IMR-90 (cell line): ENCODE data around the gene GRAMD1B. TPM values are rescaled to one million over a fixed set of nuclear protein-coding genes. Genes with fewer than 3 reads are reported as not detected.

Experiments
- ATAC-seq: fragments of 200-7000 bp; cut with Tn5 transposase; 2 replicates; pipeline ENCODE4 v1.9.1; 2020; ENCODE audit warnings: low read depth, mild to moderate bottlenecking, moderate library complexity
- BruUV-seq: library from RNA; stranded (reverse); fragments of 400-500 nt; replicated peaks from 2 replicates; lab custom pipeline; 2021; lab: Mats Ljungman, UMichigan
- CTCF ChIA-PET: fragments of 300-600 bp; formaldehyde crosslinking; extraction: SDS; loops from one replicate; lab custom pipeline; 2021; ENCODE audit warnings: antibody characterized with exemption; lab: Yijun Ruan, JAX
- POLR2A ChIA-PET: fragments of 300-600 bp; sonication (Branson Sonifier 250); formaldehyde crosslinking; loops from one replicate; lab custom pipeline; 2022; ENCODE audit warnings: antibody characterized with exemption; ENCODE audit not compliant: unreplicated experiment; lab: Charles Lee
- DNase-seq: peaks from one replicate; pipeline ENCODE4 v3.0.0; 2013
- H2AFZ ChIP-seq: replicated peaks from 2 replicates; pipeline ENCODE3; 2013; ENCODE audit warnings: low read length, mild to moderate bottlenecking; ENCODE audit not compliant: poor library complexity
- H2AK5ac ChIP-seq: 2 replicates; pipeline ENCODE4 v1.6.1; 2013; ENCODE audit warnings: low read depth, low read length, inconsistent platforms
- H2AK9ac ChIP-seq: replicated peaks from 2 replicates; pipeline ENCODE3; 2013; ENCODE audit warnings: mild to moderate bottlenecking, low read depth, low read length, moderate library complexity; ENCODE audit not compliant: poor library complexity
- H2BK120ac ChIP-seq: 2 replicates; pipeline ENCODE4 v1.6.1; 2013; ENCODE audit warnings: low read depth, low read length, inconsistent platforms
- H2BK15ac ChIP-seq: 3 replicates; pipeline ENCODE4 v1.6.1; 2013; ENCODE audit warnings: low read depth, low read length, inconsistent platforms
- H2BK20ac ChIP-seq: 2 replicates; pipeline ENCODE4 v1.6.1; 2013; ENCODE audit warnings: low read depth, mild to moderate bottlenecking, inconsistent platforms, low read length, moderate library complexity
- H2BK5ac ChIP-seq: 2 replicates; pipeline ENCODE4 v1.6.1; 2013; ENCODE audit warnings: mild to moderate bottlenecking, low read depth, low read length, inconsistent platforms; ENCODE audit not compliant: poor library complexity, severe bottlenecking
- H3K14ac ChIP-seq: replicated peaks from 2 replicates; pipeline ENCODE4 v1.6.1; 2013; ENCODE audit warnings: low read depth, low read length, inconsistent platforms
- H3K18ac ChIP-seq: 2 replicates; pipeline ENCODE4 v1.6.1; 2013; ENCODE audit warnings: low read depth, low read length, control low read depth
- H3K23ac ChIP-seq: 2 replicates; pipeline ENCODE4 v1.6.1; 2013; ENCODE audit warnings: low read depth, low read length, inconsistent platforms
- H3K27ac ChIP-seq: 2 replicates; pipeline ENCODE4 v1.5.1; 2013; ENCODE audit warnings: mild to moderate bottlenecking, control low read depth, low read length; ENCODE audit not compliant: insufficient read depth
- H3K27me3 ChIP-seq: 2 replicates; pipeline ENCODE4 v1.6.1; 2013; ENCODE audit warnings: low read length; ENCODE audit not compliant: control insufficient read depth, insufficient read depth
- H3K36me3 ChIP-seq: 2 replicates; pipeline ENCODE4 v1.6.1; 2013; ENCODE audit warnings: low read length, mixed read lengths; ENCODE audit not compliant: control insufficient read depth, insufficient read depth
- H3K4ac ChIP-seq: 2 replicates; pipeline ENCODE4 v1.6.1; 2013; ENCODE audit warnings: low read depth, low read length, inconsistent platforms
- H3K4me1 ChIP-seq: 2 replicates; pipeline ENCODE4 v1.6.1; 2013; ENCODE audit warnings: low read length, mixed read lengths; ENCODE audit not compliant: control insufficient read depth, insufficient read depth
- H3K4me2 ChIP-seq: 2 replicates; pipeline ENCODE4 v1.6.1; 2013; ENCODE audit warnings: low read depth, mild to moderate bottlenecking, control low read depth, low read length, moderate library complexity
- H3K4me3 ChIP-seq: 2 replicates; pipeline ENCODE4 v1.5.1; 2013; ENCODE audit warnings: low read depth, mild to moderate bottlenecking, control low read depth, low read length, moderate library complexity; ENCODE audit not compliant: insufficient read depth
- H3K56ac ChIP-seq: 2 replicates; pipeline ENCODE4 v1.6.1; 2013; ENCODE audit warnings: low read length, inconsistent platforms; ENCODE audit not compliant: insufficient read depth; ENCODE audit errors: extremely low read depth
- H3K79me1 ChIP-seq, 2 experiments: 2 replicates each; pipeline ENCODE4 v1.6.1; 2013; ENCODE audit warnings: low read length in 2 of 2, inconsistent platforms in 1 of 2, low read depth in 1 of 2
- H3K9ac ChIP-seq: 2 replicates; pipeline ENCODE4 v1.6.1; 2013; ENCODE audit warnings: low read depth, low read length, control low read depth
- H3K9me1 ChIP-seq: 2 replicates; pipeline ENCODE4 v1.6.1; 2013; ENCODE audit warnings: low read length, inconsistent platforms; ENCODE audit not compliant: insufficient read depth
- H3K9me3 ChIP-seq: 2 replicates; pipeline ENCODE4 v1.6.1; 2013; ENCODE audit warnings: low read length; ENCODE audit not compliant: control insufficient read depth, insufficient read depth
- H4K20me1 ChIP-seq: 2 replicates; pipeline ENCODE4 v1.6.1; 2013; ENCODE audit warnings: low read length, inconsistent platforms; ENCODE audit not compliant: insufficient read depth
- H4K5ac ChIP-seq: 2 replicates; pipeline ENCODE4 v1.6.1; 2013; ENCODE audit warnings: mild to moderate bottlenecking, low read depth, low read length, control low read depth
- H4K8ac ChIP-seq, 2 experiments: 2 replicates each; pipeline ENCODE4 v1.6.1; 2013; ENCODE audit warnings: low read depth in 2 of 2, low read length in 2 of 2, control low read depth in 1 of 2, inconsistent platforms in 1 of 2
- H4K91ac ChIP-seq: 2 replicates; pipeline ENCODE4 v1.6.1; 2013; ENCODE audit warnings: low read depth, low read length, inconsistent platforms; ENCODE audit not compliant: insufficient read depth
- BHLHE40 ChIP-seq: fragments of 150-350 bp; IDR thresholded peaks from 2 replicates; pipeline ENCODE4 v1.6.1; 2016; ENCODE audit warnings: mild to moderate bottlenecking, low read depth, low read length
- CEBPB ChIP-seq: IDR thresholded peaks from 2 replicates; pipeline ENCODE4 v1.6.1; 2012; ENCODE audit warnings: low read depth, low read length, improper control_type of control experiment
- CHD1 ChIP-seq: IDR thresholded peaks from 2 replicates; pipeline ENCODE4 v1.6.1; 2012; ENCODE audit warnings: low read depth, low read length, improper control_type of control experiment
- ELK1 ChIP-seq: fragments of 150-350 bp; IDR thresholded peaks from 2 replicates; pipeline ENCODE4 v1.6.1; 2016; ENCODE audit warnings: low read depth, mild to moderate bottlenecking, low read length, moderate library complexity, borderline replicate concordance
- MAFK ChIP-seq: IDR thresholded peaks from 2 replicates; pipeline ENCODE4 v1.6.1; 2012; ENCODE audit warnings: low read depth, low read length, improper control_type of control experiment
- MAZ ChIP-seq: IDR thresholded peaks from 2 replicates; pipeline ENCODE4 v1.6.1; 2012; ENCODE audit warnings: low read depth, mild to moderate bottlenecking, low read length, improper control_type of control experiment, moderate library complexity, borderline replicate concordance
- MXI1 ChIP-seq: IDR thresholded peaks from 2 replicates; pipeline ENCODE4 v1.6.1; 2012; ENCODE audit warnings: low read depth, mild to moderate bottlenecking, low read length, moderate library complexity, borderline replicate concordance
- NFE2L2 ChIP-seq: fragments of 150-350 bp; IDR thresholded peaks from 2 replicates; pipeline ENCODE4 v1.6.1; 2016; ENCODE audit warnings: low read depth, mild to moderate bottlenecking, low read length
- POLR2A ChIP-seq: IDR thresholded peaks from 2 replicates; pipeline ENCODE4 v1.6.1; 2012; ENCODE audit warnings: mild to moderate bottlenecking, low read depth, low read length
- RAD21 ChIP-seq: IDR thresholded peaks from 2 replicates; pipeline ENCODE4 v1.6.1; 2012; ENCODE audit warnings: low read length, improper control_type of control experiment
- RCOR1 ChIP-seq: IDR thresholded peaks from 2 replicates; pipeline ENCODE4 v1.6.1; 2012; ENCODE audit warnings: mild to moderate bottlenecking, low read length, improper control_type of control experiment; ENCODE audit not compliant: insufficient replicate concordance
- SMC3 ChIP-seq: fragments of 150-350 bp; IDR thresholded peaks from 2 replicates; pipeline ENCODE4 v1.6.1; 2016; ENCODE audit warnings: low read depth, mild to moderate bottlenecking, antibody characterized with exemption, low read length, moderate library complexity
- USF2 ChIP-seq: fragments of 150-350 bp; IDR thresholded peaks from 2 replicates; pipeline ENCODE4 v1.6.1; 2017; ENCODE audit warnings: mild to moderate bottlenecking, antibody characterized with exemption, low read length, low read depth
- WGBS, 2 experiments: methylation state at CpG; one replicate each; pipeline versions ENCODE4 v1.1.5 to v1.1.7; 2013; ENCODE audit warnings: missing lambda C conversion rate in 2 of 2; ENCODE audit not compliant: insufficient read length in 1 of 2; ENCODE audit errors: extremely low coverage in 2 of 2; 5-methylcytosine and 5-hydroxymethylcytosine counted together
- dilution Hi-C: fragments of 300-500 bp; cut with HindIII; formaldehyde crosslinking; loops from one replicate; pipeline ENCODE4 v1.14.3; 2018; ENCODE audit warnings: low sequenced_read_pairs; ENCODE audit not compliant: unreplicated experiment
- in situ Hi-C: fragments of 300-500 bp; cut with MboI; formaldehyde crosslinking; loops from 3 replicates; pipeline ENCODE4 v1.14.3; 2019; ENCODE audit warnings: low sequenced_read_pairs, inconsistent platforms, mixed read lengths
- intact Hi-C: fragments of 100-400 bp; cut with micrococcal nuclease; formaldehyde crosslinking; loops from 2 replicates; pipeline ENCODE4 v1.10.0; 2022
- polyA plus RNA-seq, 3 experiments: library from polyadenylated mRNA; depleted of rRNA; stranded (reverse); fragments of >200 nt; gene quantifications; 2 replicates each; pipeline ENCODE4 v1.2.3, GENCODE V29; 2012; ENCODE audit warnings: low replicate concordance in 1 of 3
- total RNA-seq: library from RNA; depleted of rRNA; stranded (reverse); fragments of >200 nt; gene quantifications from 2 replicates; pipeline ENCODE4 v1.2.3, GENCODE V29; 2012
- TF ChIP-seq, protein P1 (sequence below): conservative IDR thresholded peaks from 2 replicates; pipeline ENCODE4 v1.5.1; 2012; ENCODE audit warnings: mild to moderate bottlenecking, low read depth, low read length, improper control_type of control experiment

The GRAMD1B gene
- total and polyA plus RNA-seq, 2 of the 4 experiments (the other 2 are of a cell fraction), result 7.1 to 7.2 TPM

DNA sequence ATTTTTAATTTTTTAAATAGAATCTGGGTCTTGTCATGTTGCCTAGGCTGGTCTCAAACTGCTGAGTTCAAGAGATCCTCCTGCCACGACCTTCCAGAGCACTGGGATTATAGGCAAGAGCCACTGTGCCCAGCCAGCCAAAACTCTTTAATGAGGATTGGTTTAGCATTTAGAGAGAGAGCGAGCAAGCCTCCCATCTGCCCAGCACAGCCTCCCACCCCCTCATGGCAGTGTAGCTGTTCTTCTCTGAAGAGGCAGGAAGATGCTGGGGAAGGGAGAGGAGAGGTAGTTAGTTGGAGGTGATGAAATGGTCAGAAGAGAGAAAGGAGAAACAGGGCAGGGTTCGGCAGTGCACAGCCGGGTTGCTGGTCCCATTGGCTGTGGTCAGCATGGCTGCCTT is 118.7 kb downstream of the GRAMD1B start:
- H3K56ac ChIP-seq, result no peak overlapping the region
- no peak overlapping the region for H3K23ac ChIP-seq
- no peak overlapping the region for H2AK5ac ChIP-seq
- no peak overlapping the region for H4K5ac ChIP-seq
- no peak overlapping the region for H3K18ac ChIP-seq
- H2AK9ac ChIP-seq, result no peak overlapping the region
- no peak overlapping the region for H3K4me2 ChIP-seq
- H3K79me1 ChIP-seq, result peaks cover 23 to 26% of the 10 kb centered on the region in 2 experiments
- in situ Hi-C loops, result no loop called here
- H4K8ac ChIP-seq, result no peak overlapping the region
- POLR2A ChIA-PET, result no interaction called here
- no peaks in the 10 kb centered on the region for H3K9me3 ChIP-seq
- H3K4ac ChIP-seq, result no peak overlapping the region
- DNase-seq, result no peak
- H3K14ac ChIP-seq, result no peak overlapping the region
- H4K91ac ChIP-seq, result no peak overlapping the region
- no peak overlapping the region for H2BK120ac ChIP-seq
- CTCF ChIA-PET, result no interaction called here
- no peak overlapping the region for H3K27ac ChIP-seq
- dilution Hi-C loops, result no loop called here
- no peak for ATAC-seq
- no TSS peak for BruUV-seq
- H3K4me3 ChIP-seq, result no peak overlapping the region
- no peaks in the 10 kb centered on the region for H4K20me1 ChIP-seq
- intact Hi-C loops, result no loop called here
- no CpG with 5 or more reads among the region's 4 CpGs for WGBS, 2 experiments
- TF ChIP-seq MXI1 (no peak), USF2 (no peak), RAD21 (no peak), ELK1 (no peak), RCOR1 (no peak), CHD1 (no peak), MAZ (no peak), POLR2A (no peak), BHLHE40 (no peak), MAFK (no peak), NFE2L2 (no peak), CEBPB (no peak), SMC3 (no peak)
- TF ChIP-seq, protein P1, sequence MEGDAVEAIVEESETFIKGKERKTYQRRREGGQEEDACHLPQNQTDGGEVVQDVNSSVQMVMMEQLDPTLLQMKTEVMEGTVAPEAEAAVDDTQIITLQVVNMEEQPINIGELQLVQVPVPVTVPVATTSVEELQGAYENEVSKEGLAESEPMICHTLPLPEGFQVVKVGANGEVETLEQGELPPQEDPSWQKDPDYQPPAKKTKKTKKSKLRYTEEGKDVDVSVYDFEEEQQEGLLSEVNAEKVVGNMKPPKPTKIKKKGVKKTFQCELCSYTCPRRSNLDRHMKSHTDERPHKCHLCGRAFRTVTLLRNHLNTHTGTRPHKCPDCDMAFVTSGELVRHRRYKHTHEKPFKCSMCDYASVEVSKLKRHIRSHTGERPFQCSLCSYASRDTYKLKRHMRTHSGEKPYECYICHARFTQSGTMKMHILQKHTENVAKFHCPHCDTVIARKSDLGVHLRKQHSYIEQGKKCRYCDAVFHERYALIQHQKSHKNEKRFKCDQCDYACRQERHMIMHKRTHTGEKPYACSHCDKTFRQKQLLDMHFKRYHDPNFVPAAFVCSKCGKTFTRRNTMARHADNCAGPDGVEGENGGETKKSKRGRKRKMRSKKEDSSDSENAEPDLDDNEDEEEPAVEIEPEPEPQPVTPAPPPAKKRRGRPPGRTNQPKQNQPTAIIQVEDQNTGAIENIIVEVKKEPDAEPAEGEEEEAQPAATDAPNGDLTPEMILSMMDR, result no peak
- no peak overlapping the region for H2BK20ac ChIP-seq
- no peak overlapping the region for H2BK5ac ChIP-seq
- H2BK15ac ChIP-seq, result no peak overlapping the region
- no peak overlapping the region for H2AFZ ChIP-seq
- H3K9ac ChIP-seq, result no peak overlapping the region
- peaks cover 12% of the 10 kb centered on the region for H3K4me1 ChIP-seq
- H3K9me1 ChIP-seq, result peaks cover 21% of the 10 kb centered on the region
- H3K36me3 ChIP-seq, result no peaks in the 10 kb centered on the region
- H3K27me3 ChIP-seq, result no peaks in the 10 kb centered on the region
